Measurements from ENCODE around the gene SUV39H1.
"Not testable (repeated sequence)": the region's sequence is repeated elsewhere in the genome, so short reads cannot be mapped to it uniquely, and the experiment has no call there.

The SUV39H1 gene

GRCh38 chrX:48688531-48689150 is 7.9 kb upstream of the SUV39H1 start:
- no peak for DNase-seq

- DNase-seq, result no peak
Measured at GRCh38 chrX:48689208-48689920, 7.2 kb upstream of the SUV39H1 start.

- not testable (repeated sequence) for DNase-seq
Measured at GRCh38 chrX:48691746-48692145, 4.8 kb upstream of the SUV39H1 start.

GRCh38 chrX:48694776-48695533 is 1.6 kb upstream of the SUV39H1 start:
- no peak for DNase-seq

GRCh38 chrX:48695534-48695896 is 1.0 kb upstream of the SUV39H1 start:
- DNase-seq, result no peak

GRCh38 chrX:48695925-48696300 is 621 bp upstream of the SUV39H1 start:
- no peak for DNase-seq

- peak in 1 of 2 donors; percentile 45 for DNase-seq
Measured at GRCh38 chrX:48696909-48697727, 584 bp downstream of the SUV39H1 start.

GRCh38 chrX:48698306-48698705 is 1.8 kb downstream of the SUV39H1 start:
- no peak for DNase-seq

GRCh38 chrX:48700246-48700645 is 3.7 kb downstream of the SUV39H1 start:
- no peak for DNase-seq

- DNase-seq, result no peak
Measured at GRCh38 chrX:48700951-48701653, 4.6 kb downstream of the SUV39H1 start.

GRCh38 chrX:48702032-48702431 is 5.5 kb downstream of the SUV39H1 start:
- no peak for DNase-seq

GRCh38 chrX:48702716-48703115 is 6.2 kb downstream of the SUV39H1 start:
- DNase-seq, result no peak

GRCh38 chrX:48703228-48703627 is 6.7 kb downstream of the SUV39H1 start:
- DNase-seq, result no peak

GRCh38 chrX:48703642-48704481 is 7.3 kb downstream of the SUV39H1 start:
- DNase-seq, result no peak

GRCh38 chrX:48705871-48706270 is 9.3 kb downstream of the SUV39H1 start:
- DNase-seq, result no peak

GRCh38 chrX:48709522-48710112 is 13.1 kb downstream of the SUV39H1 start:
- DNase-seq, result no peak

GRCh38 chrX:48711162-48711928 is 14.8 kb downstream of the SUV39H1 start:
- no peak for DNase-seq

GRCh38 chrX:48711929-48712505 is 15.5 kb downstream of the SUV39H1 start:
- no peak for DNase-seq

- no peak for DNase-seq
Measured at GRCh38 chrX:48713847-48714246, 17.3 kb downstream of the SUV39H1 start.

- peak in 1 of 2 donors; percentile 53 for DNase-seq
Measured at GRCh38 chrX:48714573-48714972, 18.0 kb downstream of the SUV39H1 start.
